Sigmoid colon (tissue), 7 donors: ENCODE data around the gene ACTRT3. TPM values are rescaled to one million over a fixed set of nuclear protein-coding genes. Genes with fewer than 3 reads are reported as not detected.

ENCODE experiments used
- DNase-seq: peaks from one replicate; pipeline ENCODE4 v3.0.0-alpha.2; 2019
- H3K27ac ChIP-seq, 4 donors: fragments of 200-600 bp; sonication (generic); one replicate each; pipeline ENCODE4 v1.5.1; 2016 to 2019; ENCODE audit warnings: mild to moderate bottlenecking in 1 of 4
- H3K27me3 ChIP-seq, 3 donors: fragments of 200-600 bp; sonication (generic); one replicate each; pipeline ENCODE4 v1.5.1; 2019; ENCODE audit warnings: mild to moderate bottlenecking in 1 of 3
- H3K36me3 ChIP-seq, 4 donors: fragments of 200-600 bp; sonication (generic); one replicate each; pipeline ENCODE4 v1.5.1; 2016 to 2019
- H3K4me1 ChIP-seq, 4 donors: fragments of 200-600 bp; sonication (generic); one replicate each; pipeline ENCODE4 v1.5.1; 2017 to 2019
- H3K4me3 ChIP-seq, 4 donors: fragments of 200-600 bp; sonication (generic); one replicate each; pipeline ENCODE4 v1.5.1; 2017 to 2019; ENCODE audit warnings: mild to moderate bottlenecking in 2 of 4, moderate library complexity in 1 of 4
- H3K9me3 ChIP-seq, 4 donors: fragments of 200-600 bp in 3 of 4; sonication (generic) in 3 of 4; one replicate each; pipeline versions ENCODE4 v1.5.1 to v1.6.1; 2013 to 2019
- CTCF ChIP-seq, 4 experiments: fragments of 450-650 bp in 3 of 4; fragments of 200-600 bp in 1 of 4; IDR thresholded peaks; one replicate each; pipeline ENCODE4 v1.5.1; 2016 to 2019; ENCODE audit warnings: antibody characterized with exemption in 4 of 4, mild to moderate bottlenecking in 3 of 4, moderate library complexity in 2 of 4
- EP300 ChIP-seq, 4 donors: sonication (generic); formaldehyde crosslinking; IDR thresholded peaks; one replicate each; pipeline ENCODE4 v1.6.1; 2017; ENCODE audit warnings: antibody characterized with exemption in 4 of 4
- POLR2A ChIP-seq, 2 donors: fragments of 450-650 bp; IDR thresholded peaks; one replicate each; pipeline ENCODE4 v1.6.1; 2016; ENCODE audit warnings: antibody characterized with exemption in 2 of 2, mild to moderate bottlenecking in 2 of 2, moderate library complexity in 2 of 2
- POLR2AphosphoS5 ChIP-seq, 4 donors: sonication (generic); formaldehyde crosslinking; IDR thresholded peaks; one replicate each; pipeline ENCODE4 v1.6.1; 2017; ENCODE audit warnings: antibody characterized with exemption in 4 of 4
- WGBS, 2 donors: extraction: QIAGEN DNeasy Blood & Tissue Kit; methylation state at CpG; one replicate each; pipeline ENCODE4 v1.1.7; 2013; 5-methylcytosine and 5-hydroxymethylcytosine counted together
- intact Hi-C: fragments of 100-400 bp; cut with DNase I; formaldehyde crosslinking; loops from one replicate; pipeline ENCODE4 v1.15.1; 2023
- polyA plus RNA-seq, 3 donors: library from polyadenylated mRNA; stranded (reverse); fragments of 200-250 nt; gene quantifications; one replicate each; pipeline ENCODE4 v1.2.3, GENCODE V29; 2013
- total RNA-seq, 4 donors: library from RNA; depleted of rRNA; stranded (reverse); fragments of >200 nt; gene quantifications; one replicate each; pipeline ENCODE4 v1.1.0, GENCODE V29; 2016
- donor health status: healthy with polysubstance abuse.
- donor health status: Bipolar disorder and iron deficiency.
- donor health status: healthy.

The ACTRT3 gene
- total and polyA plus RNA-seq, 7 donors = 0.69 to 4.4 (median 1.2) TPM

GRCh38 chr3:169787120-169787519, 17.8 kb upstream of the ACTRT3 start:
- H3K4me3 ChIP-seq = no peak overlapping the region
- H3K27me3 ChIP-seq = no peaks in the 10 kb centered on the region
- no peaks in the 10 kb centered on the region for H3K9me3 ChIP-seq
- TF ChIP-seq CTCF (IDR thresholded peaks at IDR 0.05) (no peak), POLR2A (IDR thresholded peaks at IDR 0.05) (no peak), EP300 (IDR thresholded peaks at IDR 0.05) (no peak), POLR2AphosphoS5 (IDR thresholded peaks at IDR 0.05) (no peak)
- DNase-seq = no peak
- peaks cover 10 to 86% (median 32%) of the 10 kb centered on the region in 4 donors for H3K36me3 ChIP-seq
- intact Hi-C loops = no loop called here
- H3K27ac ChIP-seq = no peak overlapping the region
- no peaks in the 10 kb centered on the region for H3K4me1 ChIP-seq
- whole genome bisulfite sequencing, 2 donors = 97 to 98% methylated on average over 4 of the region's 4 CpGs

DNA sequence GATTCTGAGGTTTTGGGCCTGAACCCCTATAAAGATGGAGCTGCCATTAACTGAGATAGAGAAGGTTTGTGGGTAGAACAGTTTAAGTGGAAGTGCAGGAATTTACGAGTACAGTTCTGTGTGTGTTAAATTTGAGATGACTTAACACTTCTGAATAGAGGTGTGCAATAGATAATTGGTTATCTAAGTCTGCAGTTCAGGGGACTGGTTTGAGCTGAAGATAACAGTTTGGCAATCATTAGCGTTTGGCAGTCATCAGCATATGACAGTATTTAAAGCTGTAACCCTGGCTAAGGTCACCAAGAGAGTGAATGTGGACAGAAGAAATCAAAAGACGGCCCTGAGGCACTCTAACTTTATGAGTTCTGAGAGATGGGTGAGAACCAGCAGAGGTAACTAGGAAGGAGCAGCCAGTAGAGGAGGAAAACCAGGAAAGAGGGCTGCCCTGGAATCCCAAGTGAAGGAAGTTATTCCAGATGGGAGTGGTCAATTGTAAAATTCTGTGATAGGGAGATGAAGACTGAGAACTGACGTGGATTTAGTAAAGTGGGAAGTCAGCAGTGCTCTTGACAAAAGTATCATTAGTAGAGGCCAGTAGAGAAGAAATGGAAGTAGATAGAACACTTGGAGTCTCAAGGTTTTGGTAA, 12.0 kb upstream of the ACTRT3 start:
- WGBS, 2 donors = 66 to 83% methylated on average over 4 of the region's 4 CpGs
- peaks cover 20 to 98% (median 51%) of the 10 kb centered on the region in 4 donors for H3K36me3 ChIP-seq
- no peaks in the 10 kb centered on the region for H3K9me3 ChIP-seq
- DNase-seq = no peak
- no peak for TF ChIP-seq EP300 (IDR thresholded peaks at IDR 0.05)
- no peak overlapping the region for H3K4me3 ChIP-seq
- H3K4me1 ChIP-seq = peaks cover 0 to under 1% (median 0%) of the 10 kb centered on the region in 4 donors
- no peaks in the 10 kb centered on the region for H3K27me3 ChIP-seq
- H3K27ac ChIP-seq = no peak overlapping the region
- intact Hi-C loops = no loop called here

- intact Hi-C loops = no loop called here
- Histone ChIP-seq H3K9me3 (no peaks in the 10 kb centered on the region), H3K36me3 (peaks cover 20 to 98% (median 47%) of the 10 kb centered on the region in 4 donors), H3K27ac (no peak overlapping the region), H3K4me1 (peaks cover 0 to 7% (median 2%) of the 10 kb centered on the region in 4 donors), H3K4me3 (no peak overlapping the region), H3K27me3 (no peaks in the 10 kb centered on the region)
- DNase-seq = no peak
- 52 to 66% methylated on average over 2 of the region's 2 CpGs for WGBS, 2 donors
- no peak for TF ChIP-seq POLR2A (IDR thresholded peaks at IDR 0.05)
- no peak for TF ChIP-seq CTCF (IDR thresholded peaks at IDR 0.05)
- TF ChIP-seq EP300 (IDR thresholded peaks at IDR 0.05) = no peak
- TF ChIP-seq POLR2AphosphoS5 (IDR thresholded peaks at IDR 0.05) = no peak
Measured at GRCh38 chr3:169780742-169781141, 11.4 kb upstream of the ACTRT3 start.

- H3K4me3 ChIP-seq = no peak overlapping the region
- WGBS, 2 donors = 83 to 97% methylated on average over 4 of the region's 4 CpGs
- intact Hi-C loops = no loop called here
- H3K27ac ChIP-seq = no peak overlapping the region
- H3K36me3 ChIP-seq = peaks cover 20 to 85% (median 39%) of the 10 kb centered on the region in 4 donors
- H3K27me3 ChIP-seq = no peaks in the 10 kb centered on the region
- peaks cover 0 to 28% (median 23%) of the 10 kb centered on the region in 4 donors for H3K4me1 ChIP-seq
- no peaks in the 10 kb centered on the region for H3K9me3 ChIP-seq
- TF ChIP-seq CTCF (IDR thresholded peaks at IDR 0.05) (no peak), POLR2A (IDR thresholded peaks at IDR 0.05) (no peak), EP300 (IDR thresholded peaks at IDR 0.05) (no peak), POLR2AphosphoS5 (IDR thresholded peaks at IDR 0.05) (no peak)
- DNase-seq = no peak
Measured at GRCh38 chr3:169777822-169778221, 8.5 kb upstream of the ACTRT3 start.

- intact Hi-C loops = loop anchor here (5.0 kb wide), 1 partner anchor 38 kb away; the partner anchor contains the start of genes LRRC34 and LRRIQ4
- H3K4me1 ChIP-seq = peaks cover 0 to 31% (median 23%) of the 10 kb centered on the region in 4 donors
Measured at GRCh38 chr3:169774186-169774585, 4.8 kb upstream of the ACTRT3 start.

More at GRCh38 chr3:169774186-169774585, 4.8 kb upstream of the ACTRT3 start:
- H3K27ac ChIP-seq = peak overlapping the region; percentile 91 to 99 (median 98)
- H3K4me3 ChIP-seq = peak overlapping the region; percentile 68 to 94 (median 87)
- no peaks in the 10 kb centered on the region for H3K27me3 ChIP-seq
- no peaks in the 10 kb centered on the region for H3K9me3 ChIP-seq
- 30 to 55% methylated on average over 5 of the region's 5 CpGs for WGBS, 2 donors
- H3K36me3 ChIP-seq = peaks cover under 1 to 49% (median 13%) of the 10 kb centered on the region in 4 donors
- TF ChIP-seq POLR2A (IDR thresholded peaks at IDR 0.05) (no peak), CTCF (IDR thresholded peaks at IDR 0.05) (no peak), POLR2AphosphoS5 (IDR thresholded peaks at IDR 0.05) (no peak), EP300 (IDR thresholded peaks at IDR 0.05) (no peak)
- DNase-seq = no peak
